Left lung (tissue), 10 donors: ENCODE results near the gene TRIB2. TPM values are rescaled to one million over a fixed set of nuclear protein-coding genes. Genes with fewer than 3 reads are reported as not detected.

Source experiments
- ATAC-seq: fragments of 200-7000 bp; cut with Tn5 transposase; one replicate; pipeline ENCODE4 v1.9.1; 2020; ENCODE audit warnings: moderate library complexity
- DNase-seq, 4 donors: peaks; one replicate each; pipeline ENCODE4 v3.0.0-alpha.2; 2013 to 2020
- H3K27ac ChIP-seq, 2 donors: fragments of 200-600 bp; sonication (generic) in 1 of 2; one replicate each; pipeline versions ENCODE4 v1.5.0 to v1.8.0; 2020 to 2021
- H3K27me3 ChIP-seq, 2 donors: fragments of 200-600 bp; sonication (generic) in 1 of 2; one replicate each; pipeline versions ENCODE4 v1.5.0 to v1.8.0; 2020 to 2021
- H3K36me3 ChIP-seq, 2 donors: fragments of 200-600 bp; sonication (generic) in 1 of 2; one replicate each; pipeline versions ENCODE4 v1.5.0 to v1.8.0; 2020 to 2021
- H3K4me1 ChIP-seq, 2 donors: fragments of 200-600 bp; one replicate each; pipeline ENCODE4 v1.8.0; 2021
- H3K4me3 ChIP-seq, 2 donors: fragments of 200-600 bp; sonication (generic) in 1 of 2; one replicate each; pipeline versions ENCODE4 v1.5.0 to v1.8.0; 2020 to 2021; ENCODE audit warnings: mild to moderate bottlenecking in 1 of 2
- H3K9me3 ChIP-seq, 2 donors: fragments of 200-600 bp; sonication (generic) in 1 of 2; one replicate each; pipeline versions ENCODE4 v1.5.0 to v1.8.0; 2020 to 2021
- intact Hi-C, 2 donors: fragments of 100-400 bp; cut with DNase I; formaldehyde crosslinking; loops; one replicate each; pipeline versions ENCODE4 v1.11.2 to v1.14.2; 2022
- polyA plus RNA-seq, 6 donors: library from polyadenylated mRNA; unstranded; fragments of 120-200 nt; gene quantifications; one replicate each; pipeline ENCODE4 v1.2.1, GENCODE V29; 2013; ENCODE audit not compliant: insufficient read length in 6 of 6
- total RNA-seq, 2 donors: library from RNA; stranded (reverse); fragmentation: NEBNext Ultra II Directional; extraction: Animal tissue kit (Norgen Biotek cat#: 25700); gene quantifications; one replicate each; pipeline ENCODE4 v1.2.1, GENCODE V29; 2021
- TF ChIP-seq, protein P1 (sequence below), 2 donors: fragments of 200-600 bp; sonication (generic) in 1 of 2; IDR thresholded peaks; one replicate each; pipeline versions ENCODE4 v1.5.0 to v1.8.0; 2021; ENCODE audit warnings: antibody characterized with exemption in 2 of 2
- donor health status: DM: no; HTN: yes; CAD: no.
- donor health status: DM: no; HTN: no; CAD: no.

Gene TRIB2
- total and polyA plus RNA-seq, 8 donors = 36.4 to 88.5 (median 76.5) TPM

DNA sequence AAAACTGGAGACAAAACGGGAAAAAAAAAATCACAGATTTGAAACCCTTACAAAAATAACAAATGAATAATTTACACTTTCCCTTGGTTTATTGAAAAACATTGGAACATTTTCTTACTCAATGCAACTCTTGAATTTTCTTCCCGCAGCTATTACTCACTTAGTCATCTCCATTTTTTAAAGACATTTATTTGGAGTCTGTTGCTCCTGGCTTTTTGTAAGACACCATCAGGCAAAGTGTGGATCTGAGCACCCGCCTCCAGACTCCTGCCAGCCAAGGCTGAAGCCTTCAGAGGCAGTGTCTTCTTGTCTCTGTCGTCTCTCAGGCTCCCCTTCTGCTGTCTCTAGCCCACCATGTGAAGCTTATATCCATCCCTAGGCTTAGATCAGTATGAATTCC lies 46.2 kb downstream of the TRIB2 start:
- ATAC-seq = peak; percentile 12
- Histone ChIP-seq H3K36me3 (no peaks in the 10 kb centered on the region), H3K9me3 (no peaks in the 10 kb centered on the region), H3K27ac (no peak overlapping the region), H3K4me3 (no peak overlapping the region), H3K27me3 (no peaks in the 10 kb centered on the region), H3K4me1 (peaks cover 0 to 5% of the 10 kb centered on the region in 2 donors)
- intact Hi-C loops = no loop called here
- no peak for DNase-seq
- TF ChIP-seq, protein P1, sequence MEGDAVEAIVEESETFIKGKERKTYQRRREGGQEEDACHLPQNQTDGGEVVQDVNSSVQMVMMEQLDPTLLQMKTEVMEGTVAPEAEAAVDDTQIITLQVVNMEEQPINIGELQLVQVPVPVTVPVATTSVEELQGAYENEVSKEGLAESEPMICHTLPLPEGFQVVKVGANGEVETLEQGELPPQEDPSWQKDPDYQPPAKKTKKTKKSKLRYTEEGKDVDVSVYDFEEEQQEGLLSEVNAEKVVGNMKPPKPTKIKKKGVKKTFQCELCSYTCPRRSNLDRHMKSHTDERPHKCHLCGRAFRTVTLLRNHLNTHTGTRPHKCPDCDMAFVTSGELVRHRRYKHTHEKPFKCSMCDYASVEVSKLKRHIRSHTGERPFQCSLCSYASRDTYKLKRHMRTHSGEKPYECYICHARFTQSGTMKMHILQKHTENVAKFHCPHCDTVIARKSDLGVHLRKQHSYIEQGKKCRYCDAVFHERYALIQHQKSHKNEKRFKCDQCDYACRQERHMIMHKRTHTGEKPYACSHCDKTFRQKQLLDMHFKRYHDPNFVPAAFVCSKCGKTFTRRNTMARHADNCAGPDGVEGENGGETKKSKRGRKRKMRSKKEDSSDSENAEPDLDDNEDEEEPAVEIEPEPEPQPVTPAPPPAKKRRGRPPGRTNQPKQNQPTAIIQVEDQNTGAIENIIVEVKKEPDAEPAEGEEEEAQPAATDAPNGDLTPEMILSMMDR (IDR thresholded peaks at IDR 0.05) = no peak

DNA sequence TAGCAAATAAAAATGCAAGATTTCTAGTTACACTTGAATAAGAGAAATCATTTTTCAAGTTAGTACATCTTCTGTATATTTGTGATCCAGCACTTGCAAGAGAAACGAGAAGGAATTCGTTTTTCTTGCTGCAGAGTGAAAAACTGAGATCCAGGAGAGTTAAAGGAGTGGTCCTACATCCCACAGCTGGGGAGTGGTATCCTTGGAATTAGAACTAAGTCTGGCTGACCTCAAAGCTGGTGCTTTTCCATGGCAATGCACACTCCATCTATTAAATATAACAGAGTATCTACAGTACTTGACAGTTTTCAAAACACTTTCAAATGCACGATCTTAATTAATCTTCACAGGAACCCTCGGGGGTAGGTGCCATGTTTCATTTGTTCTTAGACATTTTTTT lies 46.8 kb downstream of the TRIB2 start:
- no peak overlapping the region for H3K27ac ChIP-seq
- TF ChIP-seq, protein P1 (IDR thresholded peaks at IDR 0.05) = no peak

DNA sequence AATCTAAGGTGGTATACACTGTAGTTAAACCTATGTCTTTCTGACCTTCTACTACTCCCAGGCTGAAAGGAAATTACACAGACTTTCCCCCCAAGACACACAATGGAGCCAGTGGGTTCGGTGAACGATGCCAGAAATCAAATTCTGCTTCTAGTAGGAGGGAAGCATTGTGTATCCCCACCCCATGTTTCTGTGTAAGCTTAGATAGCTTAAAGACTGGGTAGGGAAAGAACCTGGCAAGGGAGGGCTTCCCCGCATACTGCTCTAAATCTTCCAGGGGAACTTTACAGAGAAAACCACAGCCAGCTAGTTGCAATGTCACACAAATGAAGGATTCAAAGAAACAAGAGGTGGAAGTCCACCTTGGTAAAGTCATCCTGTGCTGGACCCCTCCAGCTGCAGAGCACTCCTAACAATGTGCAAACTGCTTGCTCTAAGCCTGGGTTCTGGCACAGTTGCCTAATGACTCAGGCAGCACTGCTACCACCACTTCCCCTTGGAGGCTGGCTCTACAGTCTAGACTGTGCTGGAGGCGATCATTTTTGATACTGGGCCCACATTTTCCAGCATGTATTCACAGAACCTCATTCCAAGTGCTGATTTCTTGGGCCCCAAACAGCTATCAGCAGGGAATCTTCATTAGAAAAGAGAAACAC lies 47.5 kb downstream of the TRIB2 start:
- TF ChIP-seq, protein P1 (IDR thresholded peaks at IDR 0.05) = no peak
- Histone ChIP-seq H3K27ac (no peak overlapping the region), H3K9me3 (no peaks in the 10 kb centered on the region), H3K4me1 (peaks cover 0 to 1% of the 10 kb centered on the region in 2 donors), H3K4me3 (no peak overlapping the region), H3K36me3 (no peaks in the 10 kb centered on the region), H3K27me3 (no peaks in the 10 kb centered on the region)
- peak; percentile 59 for ATAC-seq
- no peak for DNase-seq
- intact Hi-C loops = no loop called here

More for the DNA sequence above, 46.8 kb downstream of the TRIB2 start:
- Histone ChIP-seq H3K36me3 (no peaks in the 10 kb centered on the region), H3K4me3 (no peak overlapping the region), H3K4me1 (peaks cover 0 to 5% of the 10 kb centered on the region in 2 donors), H3K9me3 (no peaks in the 10 kb centered on the region), H3K27me3 (no peaks in the 10 kb centered on the region)
- DNase-seq = no peak
- ATAC-seq = no peak
- intact Hi-C loops = no loop called here

DNA sequence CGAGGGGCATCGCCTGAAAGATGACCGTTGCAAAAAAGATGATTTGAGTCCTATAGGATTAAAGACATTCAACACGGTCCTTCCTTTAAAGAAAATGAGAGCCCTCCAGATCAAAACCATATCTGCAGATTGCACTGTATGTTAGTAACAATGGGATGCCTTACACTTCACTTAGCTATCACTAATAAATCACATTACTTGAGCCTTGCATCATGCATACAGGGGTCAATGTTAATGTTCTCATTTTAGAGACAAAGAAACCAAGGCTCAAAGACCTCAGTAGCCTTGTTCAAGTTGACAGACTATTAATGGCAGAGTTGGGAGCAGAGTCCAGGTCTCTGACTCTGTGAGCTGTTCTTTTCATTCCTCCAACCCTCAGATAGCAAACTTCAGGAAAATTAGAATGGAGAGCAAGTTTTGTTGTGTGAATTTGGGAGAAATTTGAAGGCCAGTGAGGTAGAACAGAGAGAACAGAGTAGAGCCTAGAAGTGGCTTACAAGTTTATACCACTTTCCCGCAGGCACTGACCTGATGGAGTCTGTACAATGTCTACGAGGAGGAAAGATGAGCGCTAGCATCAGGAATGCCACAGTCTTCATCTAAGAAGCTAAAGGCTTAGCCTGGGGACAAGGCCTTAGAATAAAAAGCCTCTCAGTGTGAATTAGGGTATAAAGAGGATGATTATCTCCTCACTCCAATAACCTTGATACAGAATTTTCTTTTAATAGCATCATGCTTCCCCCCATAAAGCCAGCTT lies 48.3 kb downstream of the TRIB2 start:
- H3K36me3 ChIP-seq = no peaks in the 10 kb centered on the region
- H3K27me3 ChIP-seq = no peaks in the 10 kb centered on the region
- no peak overlapping the region for H3K27ac ChIP-seq
- no peak for ATAC-seq
- no peaks in the 10 kb centered on the region for H3K4me1 ChIP-seq
- TF ChIP-seq, protein P1 (IDR thresholded peaks at IDR 0.05) = no peak
- DNase-seq = no peak
- intact Hi-C loops = no loop called here
- no peaks in the 10 kb centered on the region for H3K9me3 ChIP-seq
- no peak overlapping the region for H3K4me3 ChIP-seq

DNA sequence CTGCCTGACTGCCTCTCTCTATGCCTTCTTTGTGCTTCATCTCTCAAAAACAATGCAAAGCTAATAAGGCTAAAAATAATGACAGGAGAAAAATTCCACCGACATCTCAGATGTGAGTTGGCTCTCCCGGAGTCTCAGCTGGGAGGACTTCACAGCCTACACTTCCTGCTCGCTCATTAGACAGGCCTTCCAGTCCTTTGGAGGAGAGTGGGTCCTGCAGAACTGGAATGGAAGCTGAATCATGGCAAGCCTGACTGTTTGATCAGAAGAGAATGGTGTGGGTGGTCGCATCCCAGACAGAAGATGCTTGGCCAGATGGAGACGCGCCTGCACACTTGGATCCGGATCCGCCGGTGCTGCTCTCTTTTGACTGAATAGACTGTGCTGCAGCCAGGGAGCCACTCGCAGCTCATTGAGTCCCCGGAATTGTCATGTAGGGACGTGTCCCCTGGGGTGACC lies 49.7 kb downstream of the TRIB2 start:
- no peaks in the 10 kb centered on the region for H3K9me3 ChIP-seq
- TF ChIP-seq, protein P1 (IDR thresholded peaks at IDR 0.05) = no peak
- no peaks in the 10 kb centered on the region for H3K27me3 ChIP-seq
- H3K4me3 ChIP-seq = no peak overlapping the region
- H3K27ac ChIP-seq = no peak overlapping the region
- DNase-seq (peak in 1 of 4 donors; percentile 75), ATAC-seq (no peak)
- no peaks in the 10 kb centered on the region for H3K4me1 ChIP-seq
- intact Hi-C loops = no loop called here
- no peaks in the 10 kb centered on the region for H3K36me3 ChIP-seq
